ENCODE results near the gene CFLAR.

CFLAR gene

DNA sequence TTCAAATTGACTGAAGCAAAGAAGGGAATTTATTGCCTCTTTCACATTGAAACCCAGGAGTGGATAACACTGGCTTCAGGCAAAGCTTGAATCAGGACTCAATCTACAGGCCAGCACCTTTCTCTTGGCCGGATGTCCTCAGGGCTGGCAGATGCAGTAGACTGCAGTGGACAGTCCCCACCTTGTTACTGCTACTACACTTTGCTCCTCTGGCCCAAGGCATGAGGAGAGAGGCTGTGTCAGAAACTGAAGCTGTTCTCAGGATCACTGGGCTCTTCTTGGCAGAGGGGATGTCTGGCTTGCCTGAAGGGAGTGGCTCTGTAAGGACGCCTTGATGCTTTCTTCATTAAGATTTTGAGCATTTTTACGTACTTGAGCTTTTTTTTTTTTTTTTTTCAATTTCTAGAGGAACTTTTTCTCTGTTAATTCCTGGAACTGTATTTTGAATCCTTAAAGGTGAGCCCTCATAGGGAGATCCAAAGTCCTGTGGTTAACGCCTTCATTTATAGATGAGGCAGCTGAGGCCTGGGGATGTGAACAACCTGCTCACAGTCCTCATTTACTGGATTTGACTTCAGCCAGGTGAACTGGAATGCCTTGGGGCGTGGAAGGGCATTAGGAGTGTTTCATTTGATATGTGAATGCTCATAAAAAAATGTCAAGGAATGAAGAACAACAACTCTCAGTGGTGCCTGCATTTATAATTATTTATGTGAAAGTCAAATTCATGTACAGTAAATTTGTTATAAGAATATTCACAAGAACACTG lies 103.5 kb downstream of the CFLAR start:
- no peak for DNase-seq

DNA sequence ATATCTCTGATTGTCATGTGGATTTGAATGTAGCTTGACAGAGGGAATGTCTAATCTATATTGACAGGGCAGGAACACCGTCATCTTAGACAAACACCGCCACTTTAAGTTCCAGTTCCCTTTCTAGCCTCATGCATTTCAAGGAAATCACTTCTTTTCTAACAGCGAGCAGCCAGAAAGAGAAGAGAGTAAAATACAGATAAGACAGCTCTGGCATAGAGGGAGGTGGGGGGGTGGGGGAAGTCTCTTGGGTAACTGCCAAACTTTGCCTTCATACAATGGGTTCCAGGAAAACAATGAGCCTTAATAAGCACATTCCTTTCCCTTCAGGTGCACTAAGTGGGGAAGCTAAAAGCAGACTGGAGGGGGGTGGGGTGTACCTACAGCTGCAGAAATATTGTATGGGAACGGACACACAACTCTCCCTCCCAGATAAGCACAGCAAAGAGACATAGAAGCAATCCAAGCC lies 104.2 kb downstream of the CFLAR start:
- peak in 3 of 4 experiments; percentile 8 to 34 (median 25) for DNase-seq

DNA sequence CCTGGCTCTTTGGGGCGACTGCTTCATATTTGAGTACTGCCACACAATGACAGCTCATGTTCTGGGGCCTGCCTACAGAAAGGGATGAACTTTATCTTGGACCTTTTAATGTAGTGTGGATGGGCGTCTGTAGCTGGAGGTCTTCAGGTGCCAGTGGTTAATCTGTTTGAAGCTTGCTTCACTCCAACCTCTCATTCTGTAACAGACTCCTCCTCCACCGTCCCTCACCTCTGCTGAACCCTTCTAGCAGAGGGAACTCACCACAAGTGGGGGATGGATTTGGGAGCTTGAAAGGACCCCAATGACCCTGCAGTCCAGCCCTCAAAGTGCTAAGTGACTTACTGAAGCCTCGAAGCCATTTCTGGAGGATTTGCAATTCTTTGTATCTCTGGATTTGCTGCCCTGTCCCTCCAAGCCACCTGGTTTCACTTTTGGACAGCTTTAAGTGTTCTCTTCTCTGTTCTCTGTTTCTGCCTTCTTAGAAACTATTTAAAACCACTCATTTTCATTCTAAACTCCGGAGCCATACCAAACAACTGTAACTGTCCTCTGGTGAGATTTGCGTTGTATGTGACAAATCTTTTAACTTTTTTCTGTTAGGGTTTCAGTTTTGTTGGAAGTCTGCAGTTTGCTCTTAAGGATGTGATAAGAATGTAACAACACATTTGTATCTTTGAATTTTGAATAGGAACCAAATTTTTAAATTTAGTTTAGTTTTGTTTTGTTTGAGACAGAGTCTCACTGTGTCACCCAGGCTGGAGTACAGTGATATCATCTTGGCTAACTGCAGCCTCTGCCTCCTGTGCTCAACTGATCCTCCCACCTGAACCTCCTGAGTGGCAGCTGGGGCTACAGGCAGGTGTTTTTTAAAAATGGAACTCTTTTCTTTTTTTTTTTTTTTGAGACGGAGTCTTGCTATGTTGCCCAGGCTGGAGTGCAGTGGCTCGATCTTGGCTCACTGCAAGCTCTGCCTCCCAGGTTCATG lies 107.4 kb downstream of the CFLAR start:
- DNase-seq: no peak

All from suppressor macrophage (primary cell).